ENCODE data around the gene TWIST1.
A peak's percentile ranks its signal among the peaks of the same experiment; 100 is the strongest.

Gene TWIST1

DNA sequence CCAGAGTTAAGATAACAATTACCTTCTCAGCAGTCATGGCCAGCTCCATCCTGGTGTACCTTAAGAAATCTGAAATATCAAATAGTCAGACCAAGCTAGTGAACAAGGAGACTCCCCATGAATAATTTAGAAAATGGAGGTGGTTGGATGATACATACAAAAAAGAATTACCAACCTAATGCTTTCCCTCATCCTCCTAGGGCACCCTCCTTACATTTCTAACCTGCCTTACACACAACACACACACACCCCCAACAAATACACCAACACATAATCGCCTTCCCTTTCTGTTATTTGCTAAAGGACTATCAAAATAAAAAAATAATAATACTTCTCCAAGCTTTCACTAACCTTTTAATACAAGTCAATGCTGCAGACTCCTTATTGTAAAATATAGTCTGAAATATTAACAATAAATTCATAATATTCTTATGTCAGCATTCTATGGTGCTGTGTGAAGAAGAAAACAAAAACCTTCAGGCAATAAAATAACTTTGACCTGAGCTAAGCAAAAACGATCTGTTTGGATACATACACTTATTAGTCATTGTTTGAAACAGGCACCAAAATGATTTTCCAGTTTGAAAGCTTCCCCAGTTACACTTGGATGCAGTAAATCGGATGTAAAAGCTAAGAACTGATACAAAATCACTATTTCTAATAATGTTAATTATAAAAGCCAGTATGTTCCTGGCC lies 3.4 kb downstream of the TWIST1 start:
- no peak for FAIRE-seq
- peak; percentile 13 for DNase-seq (ENCODE audit: low spot score)

DNA sequence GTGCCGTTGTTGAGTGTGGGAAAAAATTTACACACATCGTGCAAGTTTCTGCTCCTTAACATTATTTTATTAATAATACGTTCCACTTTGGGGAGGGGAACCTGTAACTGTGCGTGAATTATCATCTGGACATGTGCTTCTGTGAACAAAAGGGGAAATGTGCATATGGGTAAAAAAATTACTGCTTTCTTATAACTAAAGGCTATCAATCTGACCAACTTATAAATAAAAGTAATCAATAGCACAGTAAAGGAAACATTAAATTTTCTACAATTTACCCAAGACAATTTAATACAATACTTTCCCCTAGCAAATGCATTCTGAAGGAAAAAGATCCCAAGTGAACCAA lies 4.5 kb downstream of the TWIST1 start:
- no peak for DNase-seq (ENCODE audit: low spot score)
- no peak for FAIRE-seq

DNA sequence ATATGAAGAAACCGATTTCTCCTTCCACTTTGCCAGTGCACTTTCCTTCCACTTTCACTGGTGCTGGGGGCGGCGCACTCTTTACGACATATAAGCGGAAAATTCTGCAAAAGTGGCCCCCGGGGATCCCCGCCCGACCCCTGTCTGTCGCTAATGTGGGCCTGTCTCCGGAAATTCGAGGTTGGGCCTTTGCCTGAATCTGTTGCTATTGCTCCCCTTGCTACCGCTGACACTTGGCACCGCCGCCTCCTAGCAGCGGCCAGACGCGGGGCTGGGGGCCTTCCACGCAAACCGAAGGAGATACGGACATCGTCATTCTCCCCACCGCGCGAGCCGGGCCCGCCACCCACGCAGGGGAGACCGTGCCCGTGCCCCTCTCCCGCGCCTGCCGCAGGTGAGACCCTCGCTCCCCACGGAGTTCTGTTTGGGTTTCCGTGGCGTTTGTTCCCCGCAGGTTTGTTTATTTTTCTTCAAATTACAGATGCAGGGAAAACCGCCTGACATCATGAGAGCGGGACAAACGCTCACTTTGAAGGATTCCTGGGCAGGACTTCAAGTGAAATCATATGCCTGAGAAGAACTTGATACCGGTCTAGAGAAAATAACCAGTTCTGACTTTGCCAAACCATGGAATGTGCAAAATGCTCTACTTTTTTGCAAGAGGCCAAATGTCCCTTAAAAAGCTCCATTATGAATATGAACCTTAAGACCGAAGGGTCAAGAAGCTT lies 5.0 kb downstream of the TWIST1 start:
- FAIRE-seq, result no peak
- DNase-seq (ENCODE audit: low spot score), result peak; percentile 8

DNA sequence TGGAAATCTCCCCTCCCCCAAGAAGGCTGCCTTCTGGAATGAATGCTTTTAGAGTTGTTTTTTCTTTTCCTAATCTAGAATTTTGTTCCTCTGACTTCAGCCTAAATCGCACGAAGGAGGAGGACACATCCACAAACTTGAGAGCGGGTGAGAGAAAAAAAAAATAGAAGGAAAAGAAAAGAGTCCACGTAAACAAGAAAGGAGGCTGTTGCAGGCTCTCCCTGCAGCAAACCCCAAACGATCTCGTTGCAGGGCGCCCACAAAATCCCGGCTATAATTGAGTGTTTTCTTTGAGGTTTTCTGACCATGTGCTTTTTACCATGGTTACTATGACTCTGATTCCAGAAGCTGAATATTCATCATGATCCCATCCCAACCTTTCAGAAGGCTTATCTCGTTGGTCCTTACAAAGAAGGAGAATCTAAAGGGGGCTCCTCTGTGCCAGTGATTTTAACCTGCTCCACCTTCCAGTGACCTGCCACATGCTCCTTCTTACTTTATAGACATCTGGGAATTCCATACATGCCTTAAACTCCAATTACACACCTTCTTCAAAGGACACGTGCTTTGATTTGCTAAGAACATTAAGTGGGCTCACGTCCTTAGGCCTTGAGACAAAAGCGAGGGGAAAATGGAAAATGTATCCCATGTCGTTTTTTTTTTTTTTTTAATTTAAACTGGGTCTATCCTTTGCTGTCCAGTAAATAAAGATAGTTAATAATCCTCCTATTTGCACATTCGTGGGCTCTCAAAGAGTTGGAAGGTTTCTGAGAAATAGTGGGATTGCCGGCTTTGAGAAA lies 5.8 kb downstream of the TWIST1 start:
- DNase-seq (ENCODE audit: low spot score) (no peak), FAIRE-seq (no peak)

DNA sequence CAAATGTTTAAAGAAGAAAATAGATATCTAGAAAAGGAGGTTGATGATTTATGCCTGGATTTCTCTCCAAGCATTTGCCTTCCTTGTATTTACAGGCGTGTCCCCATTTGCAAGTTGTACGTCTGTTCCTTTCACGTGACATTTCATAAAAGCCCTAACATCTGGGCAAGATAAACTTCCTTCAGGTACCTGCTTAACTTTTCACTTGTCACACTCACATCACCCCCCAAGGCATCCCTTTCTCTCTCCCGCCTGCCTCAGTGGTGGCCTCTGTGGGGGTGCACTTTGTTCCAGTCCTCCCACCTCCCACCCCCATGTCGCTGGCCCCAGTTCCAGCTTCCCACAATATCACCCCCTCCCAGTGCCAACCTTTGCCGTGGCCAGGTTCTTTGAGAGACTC lies 6.7 kb downstream of the TWIST1 start:
- FAIRE-seq, result no peak
- DNase-seq (ENCODE audit: low spot score), result no peak

DNA sequence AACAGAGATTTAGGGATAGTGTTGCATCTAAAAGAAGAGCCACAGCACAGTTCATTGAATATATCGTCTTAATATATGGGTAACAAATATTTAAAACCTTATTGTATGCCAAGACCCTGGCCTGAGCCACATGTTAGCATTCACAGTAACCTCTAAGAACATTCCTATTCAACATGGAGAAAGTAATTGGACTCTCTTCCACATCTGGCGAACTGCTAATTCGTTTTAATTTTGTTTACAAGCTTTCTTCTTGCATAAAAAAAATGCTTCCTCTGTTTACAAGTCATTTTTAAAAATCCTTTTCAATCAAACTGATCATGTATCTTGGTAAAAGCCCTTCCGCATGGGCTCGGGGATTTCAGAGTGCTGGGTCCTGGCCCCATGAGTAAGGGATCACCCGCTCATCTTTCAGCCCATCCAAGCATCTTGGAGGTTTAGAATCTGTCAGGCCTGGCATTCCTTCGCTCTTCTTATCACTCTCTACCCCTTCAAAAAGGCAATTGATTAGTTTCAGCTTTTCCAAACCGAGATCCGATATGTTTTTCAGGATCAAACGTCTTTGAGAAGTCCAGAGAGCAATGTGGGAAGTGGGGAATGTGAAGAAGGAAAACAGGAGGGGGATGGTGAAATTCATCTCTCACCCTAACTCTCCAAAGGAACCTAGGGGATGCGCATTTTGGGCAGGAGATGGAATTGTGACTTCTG lies 7.3 kb downstream of the TWIST1 start:
- DNase-seq (ENCODE audit: low spot score), result no peak
- no peak for FAIRE-seq

DNA sequence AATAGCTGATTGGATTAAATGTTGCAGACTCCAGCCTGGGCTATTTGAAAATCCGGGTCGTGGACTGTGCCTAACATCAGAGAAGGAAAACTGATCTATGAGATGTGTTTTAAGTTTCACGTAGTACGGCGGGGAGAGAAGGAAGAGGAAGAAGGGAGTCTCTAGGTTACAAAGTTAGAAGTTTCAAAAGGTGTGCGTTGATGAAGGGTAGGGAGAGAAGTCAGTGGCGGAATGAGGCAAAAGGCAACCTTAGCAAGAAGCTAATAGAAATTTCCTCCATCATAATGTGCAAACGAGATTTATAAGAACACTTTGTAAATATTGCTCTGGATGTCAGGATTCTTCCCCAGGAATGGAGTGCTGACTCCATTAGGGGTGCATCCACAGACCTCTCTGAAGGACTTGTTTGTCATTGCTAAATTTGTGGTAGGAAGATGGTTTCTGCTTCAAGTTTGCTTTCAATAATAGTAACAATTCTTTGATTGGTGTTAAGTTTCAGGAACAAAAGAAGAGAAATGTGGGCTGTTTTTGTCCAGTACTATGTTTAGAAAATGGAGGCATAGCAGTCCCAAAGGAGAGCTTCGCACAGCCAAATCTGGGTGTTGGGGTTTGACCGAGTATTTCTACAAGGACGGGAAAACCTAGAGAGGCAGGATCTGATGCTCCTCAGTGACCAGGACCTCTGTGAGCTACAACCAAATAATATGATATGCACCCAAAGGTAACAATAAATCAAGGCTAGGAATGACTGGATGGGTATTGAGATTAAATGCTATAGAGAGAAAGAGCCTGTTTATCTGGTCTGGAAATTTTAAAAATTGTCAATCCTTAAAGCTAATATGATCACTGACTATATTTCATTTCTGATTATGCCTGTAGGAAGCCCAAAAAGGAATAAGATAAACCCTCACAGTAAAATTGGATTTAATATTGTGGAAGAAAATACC lies 8.2 kb downstream of the TWIST1 start:
- DNase-seq (ENCODE audit: low spot score) (no peak), FAIRE-seq (no peak)

DNA sequence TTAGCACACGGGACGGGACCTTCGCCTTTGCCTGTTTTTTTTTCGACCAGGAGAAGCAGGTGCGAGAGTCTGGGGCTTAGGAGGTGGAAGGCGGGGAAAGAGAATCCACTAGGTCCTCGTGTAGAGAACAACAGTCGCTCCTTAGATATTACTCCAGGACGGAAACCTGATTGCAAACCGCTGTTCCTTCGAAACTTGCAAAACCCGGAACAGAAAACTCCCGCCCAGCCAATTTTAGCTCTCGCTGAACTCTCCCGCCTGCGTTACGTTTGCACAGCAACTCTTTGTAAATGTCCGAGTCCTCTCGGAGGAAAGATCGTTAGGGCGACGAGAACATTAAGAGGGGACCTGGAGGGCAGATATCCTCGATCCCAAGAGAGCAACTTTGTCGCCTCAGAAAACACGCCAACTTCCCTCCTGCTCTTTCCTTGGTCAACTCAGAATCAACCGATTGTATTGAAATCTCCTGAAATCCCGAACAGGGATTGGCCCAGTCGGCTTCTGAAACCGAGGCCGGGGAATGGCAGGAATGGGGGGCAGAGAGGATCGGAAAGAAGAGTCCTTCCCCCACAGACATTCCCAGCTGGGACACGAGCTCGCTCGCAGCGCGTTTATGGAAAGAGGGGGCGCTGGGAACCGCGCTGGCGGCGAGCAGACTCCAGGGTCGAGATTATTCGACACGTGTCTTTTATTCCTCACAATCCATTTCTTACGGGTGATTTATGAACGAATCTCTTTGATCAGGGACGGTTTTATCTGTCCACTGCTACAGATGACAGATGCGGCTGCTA lies 9.9 kb downstream of the TWIST1 start:
- no peak for DNase-seq (ENCODE audit: low spot score)
- no peak for FAIRE-seq

DNA sequence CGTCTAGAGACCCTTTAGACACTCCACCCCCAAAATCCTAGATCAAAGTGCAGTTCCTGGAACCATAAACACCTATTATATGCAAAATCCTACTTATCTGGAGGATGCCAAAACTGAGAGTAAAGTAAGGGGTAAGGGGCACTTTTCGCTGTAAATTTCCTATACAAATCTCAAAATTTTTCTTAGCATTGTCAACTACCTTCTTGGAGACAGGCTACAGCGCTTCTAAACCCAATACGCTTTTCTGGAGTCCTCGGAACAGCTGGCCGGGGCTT lies 10.4 kb downstream of the TWIST1 start:
- FAIRE-seq (no peak), DNase-seq (ENCODE audit: low spot score) (no peak)

DNA sequence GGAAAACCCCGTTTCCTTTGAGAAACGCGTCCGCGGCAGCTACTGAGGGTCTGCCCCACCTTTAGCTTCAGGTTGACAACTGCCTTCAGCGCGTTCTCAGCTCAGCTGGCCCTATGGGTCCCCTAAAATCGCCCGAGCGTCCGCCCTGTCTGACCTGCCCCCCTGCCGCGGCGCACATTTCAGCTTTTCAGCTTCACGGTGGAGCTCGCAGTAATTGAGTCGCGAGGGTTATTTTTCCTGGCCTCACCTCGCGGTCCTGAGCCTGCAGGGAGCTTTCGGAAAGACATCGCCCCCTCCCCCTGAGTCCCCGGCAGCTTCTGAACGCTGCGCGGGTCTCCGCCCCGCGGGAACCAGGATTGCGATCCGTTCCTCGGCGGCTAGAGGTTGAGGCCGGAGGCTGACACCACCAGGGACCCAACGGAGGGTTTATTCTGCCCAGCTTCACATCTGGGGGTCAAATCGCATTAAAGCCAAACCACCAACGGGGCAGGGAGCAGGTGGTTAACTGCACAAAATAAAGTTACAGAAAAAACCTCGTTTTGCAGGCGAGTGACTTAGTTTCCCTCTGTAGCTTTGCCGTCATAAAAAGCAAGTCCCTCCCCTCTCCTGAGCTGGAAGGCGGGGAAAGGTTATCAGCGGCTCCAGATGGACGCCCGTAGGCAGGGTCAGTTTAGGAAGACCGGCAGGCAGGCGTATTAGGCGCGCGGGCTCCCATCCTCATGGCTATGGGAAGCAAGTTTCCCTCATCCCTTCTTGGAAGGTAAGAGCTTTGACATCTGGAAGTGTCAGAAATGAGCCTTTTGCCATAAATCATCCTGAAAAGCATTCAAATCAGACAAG lies 11.0 kb downstream of the TWIST1 start:
- DNase-seq (ENCODE audit: low spot score), result no peak
- no peak for FAIRE-seq

DNA sequence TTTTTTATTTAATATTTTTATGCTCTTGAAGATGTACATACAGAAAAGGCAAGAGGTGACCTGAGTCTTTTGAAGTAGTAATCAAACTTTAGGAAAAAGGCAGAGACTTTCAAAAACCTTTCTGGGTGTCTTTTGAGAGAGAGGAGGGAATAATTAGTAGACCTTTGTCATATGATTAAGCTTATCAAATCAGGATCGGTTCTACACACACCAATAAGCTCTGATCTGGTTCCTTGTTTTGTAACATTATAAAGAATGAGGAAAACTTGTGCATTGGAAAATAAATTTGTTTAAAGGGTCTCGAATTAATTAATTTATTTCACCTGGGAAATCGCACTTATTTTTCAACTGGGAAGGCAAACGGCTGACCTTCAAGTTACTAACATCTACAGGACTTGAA lies 11.9 kb downstream of the TWIST1 start:
- FAIRE-seq (no peak), DNase-seq (ENCODE audit: low spot score) (no peak)

DNA sequence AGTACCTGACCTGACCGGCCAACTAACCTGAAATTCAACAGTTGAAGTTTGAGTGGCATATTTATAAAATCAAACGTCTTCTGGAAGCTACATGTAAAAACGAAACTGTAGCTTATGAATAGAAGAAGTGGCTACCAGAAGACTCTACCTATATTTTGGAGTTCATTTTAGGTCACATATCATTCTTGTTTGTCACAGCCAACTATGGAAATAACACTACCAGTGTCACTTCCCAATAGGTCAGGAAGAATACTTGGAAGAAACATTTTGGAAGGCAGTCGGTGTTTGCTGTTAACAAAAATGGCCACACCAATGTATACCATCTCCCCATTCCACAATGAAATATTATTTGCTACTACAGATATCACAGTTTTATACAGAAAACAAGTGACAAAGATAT lies 12.6 kb downstream of the TWIST1 start:
- FAIRE-seq, result no peak
- no peak for DNase-seq (ENCODE audit: low spot score)

DNA sequence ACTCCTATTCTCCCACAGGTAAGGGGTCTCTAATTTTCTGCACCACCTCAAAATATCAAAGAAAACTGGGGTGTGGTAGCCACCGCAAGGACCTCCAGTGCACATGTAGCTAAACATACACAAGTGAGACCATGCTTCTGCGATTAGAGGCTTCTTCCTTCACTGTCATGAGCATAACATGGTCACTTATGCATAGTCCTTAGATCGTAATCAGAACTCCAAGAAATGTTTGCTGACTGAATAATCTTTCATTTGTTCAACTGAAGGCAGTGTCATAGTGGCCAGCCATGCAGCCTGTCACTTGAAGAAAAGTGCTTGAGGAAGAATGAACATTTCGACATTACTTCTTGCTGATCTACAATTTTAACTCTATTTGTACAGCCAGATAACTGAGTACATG lies 14.6 kb downstream of the TWIST1 start:
- FAIRE-seq (no peak), DNase-seq (ENCODE audit: low spot score) (no peak)

DNA sequence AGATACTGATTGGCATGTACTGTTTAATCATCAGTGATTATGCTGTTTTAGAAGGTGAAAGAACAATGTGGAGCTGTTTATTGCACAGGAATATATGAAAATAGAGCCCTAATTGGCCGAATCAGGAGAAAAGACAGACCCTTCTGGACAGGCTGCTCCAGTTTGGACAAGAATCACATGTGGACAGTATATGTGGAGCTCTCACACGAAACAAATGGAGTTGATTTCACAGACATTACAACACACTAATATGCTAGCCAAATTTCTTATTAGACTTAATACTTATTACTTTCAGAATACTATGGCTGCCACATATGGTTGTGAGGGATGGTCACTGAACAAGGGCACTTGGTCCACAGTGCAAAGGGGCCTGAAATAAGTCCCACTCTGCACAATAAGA lies 15.5 kb downstream of the TWIST1 start:
- no peak for FAIRE-seq

DNA sequence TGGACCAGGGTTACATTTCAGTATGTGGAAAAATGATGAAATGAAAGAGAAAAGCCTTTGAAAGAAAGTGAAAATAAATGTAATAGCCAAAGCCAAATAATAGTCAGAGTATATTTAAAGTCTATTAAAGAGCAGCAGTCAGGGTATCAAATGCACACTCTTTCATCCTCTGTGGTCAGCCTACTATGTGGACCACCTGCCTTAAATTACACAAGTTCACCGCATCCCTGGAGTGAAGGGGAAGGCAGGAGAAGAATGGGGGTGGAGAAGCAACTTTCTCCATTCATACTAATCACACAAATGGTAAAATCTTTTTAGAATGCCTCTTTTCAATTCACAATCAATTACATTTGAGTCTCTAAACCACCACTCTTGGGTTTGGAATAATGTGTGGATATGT lies 16.0 kb downstream of the TWIST1 start:
- DNase-seq (ENCODE audit: low spot score) (no peak), FAIRE-seq (no peak)

More for the DNA sequence above, 15.5 kb downstream of the TWIST1 start:
- DNase-seq (ENCODE audit: low spot score), result no peak

DNA sequence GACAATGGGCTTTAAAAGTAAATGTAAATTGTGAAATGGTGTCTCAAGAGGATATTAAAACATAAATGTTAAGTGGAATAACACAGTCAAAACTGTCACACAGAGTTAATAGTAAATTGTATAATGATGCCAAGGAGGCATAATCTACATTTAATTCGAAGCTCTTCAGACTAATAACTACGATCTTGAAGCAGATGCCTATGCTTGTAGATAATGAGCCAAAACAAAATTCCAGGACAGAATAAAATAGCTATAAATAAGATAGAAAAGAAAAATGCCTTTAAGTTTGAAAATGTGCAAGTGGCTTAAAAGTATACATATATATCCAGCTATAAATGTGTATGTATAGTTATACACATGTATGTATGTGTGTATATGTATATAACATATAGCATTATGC lies 17.5 kb downstream of the TWIST1 start:
- no peak for FAIRE-seq
- DNase-seq (ENCODE audit: low spot score), result no peak

DNA sequence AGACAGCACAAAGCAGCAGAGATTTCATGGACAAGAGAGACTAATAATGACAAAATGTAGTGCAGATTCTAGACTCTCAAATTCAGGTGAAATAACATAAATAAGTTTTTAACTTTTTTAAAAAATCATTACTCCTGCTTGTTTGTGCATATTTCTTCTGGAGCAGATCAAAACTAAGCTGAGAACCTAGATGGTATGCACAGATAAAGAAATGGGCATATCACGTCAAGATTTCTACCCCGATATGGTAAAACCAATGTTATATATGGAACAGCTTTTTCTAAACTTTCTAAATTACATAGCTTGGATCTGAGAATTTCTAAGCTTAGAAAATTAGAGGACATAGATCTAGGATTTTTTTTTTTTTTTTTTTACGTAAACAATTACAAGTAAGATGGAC lies 18.2 kb downstream of the TWIST1 start:
- FAIRE-seq (no peak), DNase-seq (ENCODE audit: low spot score) (no peak)

DNA sequence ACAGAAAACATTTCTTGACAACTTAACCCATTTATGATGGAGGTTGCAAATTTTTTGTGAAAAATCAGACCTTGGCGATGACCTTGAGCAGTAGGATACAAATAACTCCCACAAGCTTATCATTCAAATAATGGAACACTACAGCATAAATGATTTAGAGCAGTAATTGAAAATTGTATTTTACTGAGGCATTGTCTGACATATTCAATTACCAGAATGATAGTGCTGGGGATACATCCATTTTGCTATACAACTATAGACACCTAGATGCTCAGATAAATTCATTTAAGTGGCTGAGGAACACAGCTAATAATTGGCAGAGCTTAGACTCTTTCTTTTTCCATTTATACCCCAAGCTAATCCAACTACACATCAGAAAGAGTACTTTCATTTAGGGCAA lies 18.9 kb downstream of the TWIST1 start:
- DNase-seq (ENCODE audit: low spot score), result no peak
- no peak for FAIRE-seq

All from urothelium cell line (cell line).